ENCODE results near the gene KLF9.

GRCh38 chr9:70392850-70393249 lies 21.6 kb downstream of the KLF9 start:
- TF ChIP-seq CTCF (IDR thresholded peaks at IDR 0.05) (no peak), POLR2A (IDR thresholded peaks at IDR 0.05) (no peak), EP300 (IDR thresholded peaks at IDR 0.05) (no peak)

All from ovary (tissue), 3 donors.